Coronary artery (tissue), 2 donors: ENCODE results near the gene EDRF1.
A peak's percentile ranks its signal among the peaks of the same experiment; 100 is the strongest.

ENCODE experiments used
- DNase-seq: peaks from one replicate; pipeline ENCODE4 v3.0.0-alpha.2; 2017; ENCODE audit warnings: low spot score
- H3K27ac ChIP-seq, 2 donors: fragments of 200-600 bp; sonication (generic); one replicate each; pipeline ENCODE4 v1.5.1; 2016 to 2019
- H3K4me3 ChIP-seq: fragments of 200-600 bp; sonication (generic); 2 replicates; pipeline ENCODE4 v1.5.1; 2016; ENCODE audit warnings: mild to moderate bottlenecking, moderate library complexity
- TF ChIP-seq, protein P1 (sequence below): fragments of 200-600 bp; sonication (generic); IDR thresholded peaks from one replicate; pipeline ENCODE4 v1.5.1; 2019; ENCODE audit warnings: antibody characterized with exemption

EDRF1 gene

GRCh38 chr10:125781374-125781773, 61.9 kb downstream of the EDRF1 start:
- no peak overlapping the region for H3K4me3 ChIP-seq
- H3K27ac ChIP-seq, result no peak overlapping the region
- peak; percentile 58 for DNase-seq
- TF ChIP-seq, protein P1, sequence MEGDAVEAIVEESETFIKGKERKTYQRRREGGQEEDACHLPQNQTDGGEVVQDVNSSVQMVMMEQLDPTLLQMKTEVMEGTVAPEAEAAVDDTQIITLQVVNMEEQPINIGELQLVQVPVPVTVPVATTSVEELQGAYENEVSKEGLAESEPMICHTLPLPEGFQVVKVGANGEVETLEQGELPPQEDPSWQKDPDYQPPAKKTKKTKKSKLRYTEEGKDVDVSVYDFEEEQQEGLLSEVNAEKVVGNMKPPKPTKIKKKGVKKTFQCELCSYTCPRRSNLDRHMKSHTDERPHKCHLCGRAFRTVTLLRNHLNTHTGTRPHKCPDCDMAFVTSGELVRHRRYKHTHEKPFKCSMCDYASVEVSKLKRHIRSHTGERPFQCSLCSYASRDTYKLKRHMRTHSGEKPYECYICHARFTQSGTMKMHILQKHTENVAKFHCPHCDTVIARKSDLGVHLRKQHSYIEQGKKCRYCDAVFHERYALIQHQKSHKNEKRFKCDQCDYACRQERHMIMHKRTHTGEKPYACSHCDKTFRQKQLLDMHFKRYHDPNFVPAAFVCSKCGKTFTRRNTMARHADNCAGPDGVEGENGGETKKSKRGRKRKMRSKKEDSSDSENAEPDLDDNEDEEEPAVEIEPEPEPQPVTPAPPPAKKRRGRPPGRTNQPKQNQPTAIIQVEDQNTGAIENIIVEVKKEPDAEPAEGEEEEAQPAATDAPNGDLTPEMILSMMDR, result no peak

DNA sequence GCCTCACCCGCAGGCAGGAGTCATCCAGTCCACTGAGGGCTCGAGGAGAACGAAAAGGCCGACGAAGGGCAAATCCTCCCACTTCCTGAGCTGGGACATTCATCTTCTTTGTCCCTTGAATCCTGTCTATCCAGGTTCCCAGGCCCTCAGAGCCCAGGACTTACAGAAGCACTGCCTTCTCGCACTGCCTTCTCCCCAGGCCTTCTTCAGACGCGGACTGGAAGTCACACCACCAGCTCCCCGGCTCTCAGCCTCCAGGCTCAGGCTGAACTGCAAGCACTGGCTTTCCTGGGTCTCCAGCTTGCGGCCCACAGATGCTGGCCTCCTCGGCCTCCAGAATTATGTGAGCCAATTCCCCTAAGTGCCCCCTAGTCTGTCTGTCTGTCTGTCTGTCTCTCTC, 62.5 kb downstream of the EDRF1 start:
- H3K27ac ChIP-seq, result no peak overlapping the region
- no peak overlapping the region for H3K4me3 ChIP-seq
- TF ChIP-seq, protein P1, result no peak
- DNase-seq, result peak; percentile 46

GRCh38 chr10:125782616-125783015, 63.1 kb downstream of the EDRF1 start:
- DNase-seq, result peak; percentile 50
- no peak overlapping the region for H3K27ac ChIP-seq
- TF ChIP-seq, protein P1, result no peak

GRCh38 chr10:125783408-125783807, 63.9 kb downstream of the EDRF1 start:
- TF ChIP-seq, protein P1, result no peak
- no peak overlapping the region for H3K4me3 ChIP-seq
- peak; percentile 57 for DNase-seq
- no peak overlapping the region for H3K27ac ChIP-seq

More at GRCh38 chr10:125782616-125783015, 63.1 kb downstream of the EDRF1 start:
- H3K4me3 ChIP-seq, result no peak overlapping the region

DNA sequence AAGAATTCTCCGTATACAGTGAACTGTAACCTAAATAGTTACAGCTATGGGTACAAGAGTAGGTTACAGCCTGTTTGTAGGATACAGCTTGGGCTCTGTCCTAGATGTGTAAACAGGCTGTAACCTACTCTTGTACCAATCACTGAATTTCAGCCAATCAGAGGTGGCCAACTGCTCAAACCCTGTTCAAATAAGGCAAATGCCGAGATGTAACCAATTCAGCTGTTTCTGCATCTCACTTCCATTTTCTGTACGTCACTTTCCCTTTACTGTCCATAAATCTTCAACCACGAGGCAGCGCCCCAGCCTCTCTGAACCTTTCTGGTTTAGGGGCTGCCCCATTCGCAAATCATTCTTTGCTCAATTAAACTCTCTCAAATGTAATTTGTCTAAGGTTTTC, 64.4 kb downstream of the EDRF1 start:
- TF ChIP-seq, protein P1, result no peak

GRCh38 chr10:125785791-125786190, 66.3 kb downstream of the EDRF1 start:
- Histone ChIP-seq H3K4me3 (no peak overlapping the region), H3K27ac (no peak overlapping the region)
- TF ChIP-seq, protein P1, result no peak
- DNase-seq, result peak; percentile 62

More for the DNA sequence above, 64.4 kb downstream of the EDRF1 start:
- no peak overlapping the region for H3K4me3 ChIP-seq
- H3K27ac ChIP-seq, result no peak overlapping the region
- peak; percentile 9 for DNase-seq

- Histone ChIP-seq H3K27ac (no peak overlapping the region), H3K4me3 (no peak overlapping the region)
- TF ChIP-seq, protein P1, result no peak
- peak; percentile 59 for DNase-seq
Measured at GRCh38 chr10:125788156-125789034, 68.9 kb downstream of the EDRF1 start.
